GM19193 (cell line): ENCODE measurements around the gene ZNF862.

Experiments
- POLR2A ChIP-seq: IDR thresholded peaks from 4 replicates; pipeline ENCODE4 v1.6.1; 2011; ENCODE audit not compliant: insufficient read depth, insufficient read length; ENCODE audit errors: extremely low read depth

ZNF862 gene

DNA sequence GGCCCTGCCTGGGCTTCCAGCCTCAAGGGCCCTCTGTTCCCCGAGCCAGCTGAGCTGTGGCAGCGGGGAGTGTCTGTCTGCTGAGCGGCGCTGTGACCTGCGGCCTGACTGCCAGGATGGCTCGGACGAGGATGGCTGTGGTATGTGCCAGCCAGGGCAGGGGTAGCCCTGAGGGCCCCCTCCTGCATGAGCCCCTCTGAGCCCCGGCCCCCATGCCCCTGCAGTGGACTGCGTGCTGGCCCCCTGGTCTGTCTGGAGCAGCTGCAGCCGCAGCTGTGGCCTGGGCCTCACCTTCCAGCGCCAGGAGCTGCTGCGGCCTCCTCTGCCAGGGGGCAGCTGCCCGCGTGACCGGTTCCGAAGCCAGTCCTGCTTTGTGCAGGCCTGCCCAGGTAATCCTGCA is 36.4 kb upstream of the ZNF862 start:
- TF ChIP-seq POLR2A = no peak

DNA sequence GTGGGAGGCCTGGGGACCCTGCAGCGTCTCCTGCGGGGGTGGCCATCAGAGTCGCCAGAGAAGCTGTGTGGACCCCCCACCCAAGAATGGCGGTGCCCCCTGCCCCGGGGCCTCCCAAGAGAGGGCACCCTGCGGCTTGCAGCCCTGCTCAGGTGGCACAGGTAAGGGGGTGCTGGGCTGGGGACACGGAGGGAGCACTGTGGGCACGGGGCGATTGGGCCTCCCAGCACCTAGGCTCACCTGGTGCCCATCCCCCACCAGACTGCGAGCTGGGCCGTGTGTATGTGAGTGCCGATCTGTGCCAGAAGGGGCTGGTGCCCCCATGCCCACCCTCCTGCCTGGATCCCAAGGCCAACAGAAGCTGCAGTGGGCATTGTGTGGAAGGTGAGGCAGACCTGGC is 35.2 kb upstream of the ZNF862 start:
- TF ChIP-seq POLR2A = no peak

DNA sequence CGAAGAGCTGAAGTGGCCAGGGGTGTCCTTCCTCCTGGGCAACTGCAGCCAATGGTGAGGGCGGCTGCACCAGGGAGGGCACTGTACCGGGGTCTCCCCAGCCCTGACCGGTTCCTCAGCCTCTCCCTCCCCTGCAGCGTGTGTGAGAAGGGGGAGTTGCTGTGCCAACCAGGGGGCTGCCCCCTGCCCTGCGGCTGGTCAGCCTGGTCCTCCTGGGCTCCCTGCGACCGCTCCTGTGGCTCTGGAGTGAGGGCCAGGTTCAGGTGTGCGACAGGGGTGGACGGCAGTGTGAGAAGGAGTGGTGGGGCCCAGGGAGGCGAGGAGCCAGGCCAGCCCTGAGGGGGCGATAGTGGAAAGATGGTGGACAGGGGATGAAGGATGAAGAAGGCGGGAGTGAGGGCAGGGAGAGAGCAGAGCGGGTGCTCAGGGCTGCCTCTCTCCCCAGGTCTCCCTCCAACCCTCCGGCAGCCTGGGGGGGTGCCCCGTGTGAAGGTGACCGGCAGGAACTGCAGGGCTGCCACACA is 34.6 kb upstream of the ZNF862 start:
- TF ChIP-seq POLR2A = no peak

DNA sequence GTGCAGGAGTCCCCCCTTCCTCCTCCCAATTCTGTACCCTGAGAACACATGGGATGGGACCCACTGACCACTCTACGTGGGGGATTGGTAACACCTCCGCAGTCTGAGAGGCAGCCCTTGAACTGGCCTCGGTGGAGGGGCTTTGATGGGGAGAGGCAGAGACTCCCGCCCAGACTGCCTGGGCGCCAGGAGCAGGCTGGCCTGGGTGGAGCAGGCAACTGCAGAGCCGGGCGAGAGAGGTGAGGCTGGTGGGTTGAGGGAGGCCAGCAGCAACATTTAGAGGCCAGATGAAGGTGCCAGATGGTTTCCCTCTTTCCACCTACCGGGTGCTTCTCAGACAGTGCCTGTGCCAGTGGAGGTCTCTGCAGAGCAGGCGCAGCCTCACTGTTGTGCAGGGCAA is 34.1 kb upstream of the ZNF862 start:
- TF ChIP-seq POLR2A = no peak

DNA sequence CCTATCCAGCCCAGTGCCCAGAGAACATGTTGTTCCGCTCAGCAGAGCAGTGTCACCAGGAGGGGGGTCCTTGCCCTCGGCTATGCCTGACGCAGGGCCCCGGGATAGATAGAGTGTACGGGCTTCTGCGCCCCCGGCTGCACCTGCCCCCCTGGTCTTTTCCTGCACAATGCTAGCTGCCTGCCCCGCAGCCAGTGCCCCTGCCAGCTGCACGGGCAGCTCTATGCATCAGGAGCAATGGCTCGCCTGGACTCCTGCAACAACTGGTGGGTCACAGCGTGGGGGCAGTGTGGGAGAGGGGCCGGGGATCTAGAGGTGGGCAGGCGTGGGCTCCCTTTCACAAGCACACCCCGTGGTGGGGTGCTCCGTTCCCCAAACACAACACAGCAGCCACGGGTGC is 31.4 kb upstream of the ZNF862 start:
- no peak for TF ChIP-seq POLR2A

DNA sequence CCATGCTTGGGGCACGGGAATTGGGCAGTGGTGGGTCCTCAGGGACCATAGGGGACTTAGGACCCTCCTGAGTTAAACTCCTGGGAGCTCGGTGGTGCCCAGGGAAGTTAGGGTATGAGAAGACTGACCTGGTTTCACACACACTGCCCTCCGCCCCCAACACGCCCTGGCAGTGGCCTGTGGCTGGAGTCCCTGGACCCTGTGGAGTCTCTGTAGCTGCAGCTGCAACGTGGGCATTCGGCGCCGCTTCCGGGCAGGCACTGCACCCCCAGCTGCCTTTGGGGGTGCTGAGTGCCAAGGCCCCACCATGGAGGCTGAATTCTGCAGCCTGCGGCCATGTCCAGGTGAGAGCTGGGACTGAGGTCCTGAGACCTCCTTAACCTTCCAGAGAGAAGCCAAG is 29.9 kb upstream of the ZNF862 start:
- no peak for TF ChIP-seq POLR2A

DNA sequence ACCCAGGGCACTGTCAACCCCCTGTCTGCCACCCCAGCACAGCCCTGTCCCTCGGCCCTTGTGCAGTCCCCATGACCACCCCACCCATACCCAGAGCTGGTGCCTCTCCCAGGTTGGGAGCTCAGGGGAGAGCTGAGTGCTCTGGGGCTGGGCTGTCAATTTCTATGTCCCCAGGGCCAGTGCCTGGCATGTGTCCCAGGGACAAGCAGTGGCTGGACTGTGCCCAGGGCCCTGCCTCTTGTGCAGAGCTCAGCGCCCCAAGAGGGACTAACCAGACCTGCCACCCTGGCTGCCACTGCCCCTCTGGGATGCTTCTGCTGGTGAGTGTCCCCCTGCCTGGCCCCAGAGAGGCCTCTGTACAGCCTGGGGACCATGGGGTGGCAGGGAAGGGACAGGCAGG is 29.0 kb upstream of the ZNF862 start:
- no peak for TF ChIP-seq POLR2A

DNA sequence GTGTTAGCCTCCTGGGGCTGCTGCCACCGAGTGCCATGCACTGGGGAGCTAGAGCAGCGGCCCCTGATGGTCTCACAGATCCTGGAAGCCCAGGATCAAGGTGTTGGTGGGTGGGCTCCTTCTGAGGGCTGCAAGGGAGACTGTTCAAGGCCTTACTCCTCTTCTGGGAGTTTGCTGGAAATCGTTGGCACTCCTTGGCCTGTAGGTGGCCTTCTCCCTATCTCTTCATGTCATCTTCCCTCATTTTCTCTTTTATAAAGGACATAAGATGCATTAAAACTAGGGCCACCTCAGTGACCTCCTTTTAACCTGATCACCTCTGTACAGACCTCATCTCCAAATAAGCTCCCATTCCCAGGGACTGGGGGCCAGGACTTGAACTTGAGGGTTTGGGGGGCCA is 27.0 kb upstream of the ZNF862 start:
- no peak for TF ChIP-seq POLR2A

DNA sequence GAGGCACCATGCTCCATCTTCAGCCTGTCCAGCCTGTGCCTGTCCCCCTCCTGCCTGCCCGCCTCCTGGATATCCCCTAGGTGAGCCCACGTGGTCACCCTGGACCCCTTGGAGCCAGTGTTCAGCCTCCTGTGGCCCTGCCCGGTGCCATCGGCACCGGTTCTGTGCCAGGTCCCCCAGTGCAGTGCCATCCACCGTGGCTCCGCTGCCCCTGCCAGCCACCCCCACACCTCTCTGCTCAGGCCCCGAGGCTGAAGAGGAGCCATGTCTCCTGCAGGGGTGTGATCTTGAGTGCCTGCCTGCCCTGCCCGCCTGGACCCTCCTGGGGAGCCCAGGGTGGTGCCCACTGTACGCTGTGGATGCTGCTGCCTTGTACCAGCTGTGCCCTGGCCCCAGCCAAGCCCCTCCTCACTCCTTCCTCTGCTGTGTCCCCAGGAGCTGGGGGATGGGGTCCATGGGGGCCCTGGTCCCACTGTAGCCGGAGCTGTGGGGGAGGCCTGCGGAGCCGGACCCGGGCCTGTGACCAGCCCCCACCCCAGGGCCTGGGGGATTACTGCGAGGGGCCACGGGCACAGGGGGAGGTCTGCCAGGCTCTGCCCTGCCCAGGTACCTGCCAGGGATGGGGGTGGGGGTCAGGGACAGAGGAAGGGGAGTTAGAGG is 26.2 kb upstream of the ZNF862 start:
- TF ChIP-seq POLR2A = no peak

DNA sequence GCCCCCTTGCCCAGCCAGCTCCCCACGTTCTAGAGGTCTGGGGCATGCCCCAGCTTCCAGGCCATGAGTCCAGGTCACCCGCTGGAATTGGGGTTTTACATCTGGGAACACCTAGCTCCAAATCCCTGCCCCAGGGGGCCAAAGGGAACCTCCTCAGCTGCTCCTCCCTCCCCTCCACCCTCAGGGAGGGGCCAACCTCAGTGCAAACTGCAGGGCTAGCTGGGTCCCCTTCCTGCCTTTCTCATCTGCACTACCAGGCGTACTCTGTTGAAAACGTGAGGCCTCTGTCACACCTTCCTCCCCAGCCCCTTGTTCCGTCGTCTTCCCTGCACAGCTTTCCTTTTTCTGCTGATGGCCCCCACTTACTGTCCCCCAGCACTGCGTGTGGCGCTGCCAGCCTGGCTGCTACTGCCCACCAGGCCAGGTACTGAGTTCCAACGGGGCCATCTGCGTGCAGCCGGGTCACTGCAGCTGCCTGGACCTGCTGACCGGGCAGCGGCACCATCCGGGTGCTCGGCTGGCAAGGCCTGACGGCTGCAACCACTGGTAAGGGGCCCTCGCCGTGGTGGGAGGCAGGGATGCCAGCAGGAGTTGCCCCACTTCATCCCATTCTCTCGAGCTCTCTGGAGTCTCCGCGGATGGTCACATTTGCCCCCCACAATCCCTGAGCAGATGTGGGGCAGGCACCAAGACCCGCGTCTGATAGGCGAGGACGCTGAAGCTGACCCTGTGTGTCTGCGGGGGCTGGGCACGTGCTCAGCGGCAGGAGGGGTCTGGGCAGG is 24.7 kb upstream of the ZNF862 start:
- TF ChIP-seq POLR2A = no peak

GRCh38 chr7:149814494-149814893 is 23.7 kb upstream of the ZNF862 start:
- no peak for TF ChIP-seq POLR2A

GRCh38 chr7:149815121-149815520 is 23.1 kb upstream of the ZNF862 start:
- TF ChIP-seq POLR2A = no peak

- no peak for TF ChIP-seq POLR2A
Measured at GRCh38 chr7:149815661-149816266, 22.4 kb upstream of the ZNF862 start.

- no peak for TF ChIP-seq POLR2A
Measured at GRCh38 chr7:149816267-149816751, 21.9 kb upstream of the ZNF862 start.

DNA sequence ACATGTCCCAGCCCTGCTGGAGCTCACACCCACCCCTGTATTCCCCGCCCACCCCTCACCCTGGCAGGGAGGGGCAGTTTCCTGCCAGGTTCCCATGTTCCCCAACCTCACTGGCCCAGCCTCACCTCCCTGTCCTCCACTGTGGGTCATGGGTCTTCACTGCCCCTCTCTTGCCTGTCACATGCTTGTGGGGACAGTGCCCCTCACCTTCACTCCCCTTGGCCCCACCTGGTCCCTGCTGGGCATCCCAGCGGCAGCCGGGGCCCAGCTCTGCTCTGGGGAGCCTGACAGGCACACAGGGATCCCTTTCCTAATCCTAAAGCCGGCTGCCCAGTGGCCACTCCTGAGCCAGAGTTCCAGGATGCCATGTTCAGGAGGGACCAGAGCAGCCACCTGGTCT is 21.4 kb upstream of the ZNF862 start:
- no peak for TF ChIP-seq POLR2A
